HepG2 (cell line): ENCODE data around the gene FGF21. TPM values are rescaled to one million over a fixed set of nuclear protein-coding genes. Genes with fewer than 3 reads are reported as not detected.

ENCODE experiments used
- ERF ChIP-seq: IDR thresholded peaks from 2 replicates; pipeline ENCODE4 v1.6.1; 2018; ENCODE audit warnings: missing biosample characterization, missing genetic modification reagents
- KLF15 ChIP-seq: sonication (generic); formaldehyde crosslinking; IDR thresholded peaks from 2 replicates; pipeline ENCODE4 v1.8.1; 2023; ENCODE audit warnings: borderline replicate concordance, mild to moderate bottlenecking, inconsistent platforms, missing genetic modification reagents, mixed read lengths
- NBN ChIP-seq: fragments of 450-650 bp; conservative IDR thresholded peaks from 2 replicates; pipeline ENCODE4 v1.6.1; 2017
- ZNF333 ChIP-seq: sonication (generic); formaldehyde crosslinking; IDR thresholded peaks from 2 replicates; pipeline ENCODE4 v1.4.0; 2020; ENCODE audit warnings: mild to moderate bottlenecking, missing genetic modification reagents, borderline replicate concordance
- ZNF33B ChIP-seq: sonication (generic); formaldehyde crosslinking; IDR thresholded peaks from 2 replicates; pipeline ENCODE4 v1.5.1; 2020; ENCODE audit warnings: mild to moderate bottlenecking, missing genetic modification reagents
- ZNF569 ChIP-seq: sonication (generic); formaldehyde crosslinking; IDR thresholded peaks from 2 replicates; pipeline ENCODE4 v1.5.0; 2020; ENCODE audit warnings: mild to moderate bottlenecking, missing genetic modification reagents, moderate library complexity, borderline replicate concordance
- ZNF605 ChIP-seq: sonication (generic); formaldehyde crosslinking; IDR thresholded peaks from 2 replicates; pipeline ENCODE4 v1.8.0; 2022; ENCODE audit warnings: mild to moderate bottlenecking, missing genetic modification reagents
- polyA plus RNA-seq, 8 experiments: library from polyadenylated mRNA; depleted of rRNA in 3 of 8; stranded (reverse) in 7 of 8; unstranded in 1 of 8; fragments of >200 nt; fragmentation: Illumina TruSeq in 4 of 8; extraction: Trizol in 4 of 8; gene quantifications; 2 replicates each; pipeline versions ENCODE4 v1.2.1 to v1.2.3, GENCODE V29; 2011 to 2016; ENCODE audit warnings: low read depth in 4 of 8, missing spikeins in 1 of 8, mixed read lengths in 1 of 8; ENCODE audit not compliant: insufficient read depth in 1 of 8
- total RNA-seq, 5 experiments: library from RNA; depleted of rRNA; stranded (reverse); fragments of >200 nt; fragmentation: Illumina TruSeq; extraction: Trizol; gene quantifications; 2 replicates each; pipeline ENCODE4 v1.2.3, GENCODE V29; 2016; ENCODE audit warnings: low read depth in 1 of 5
- TF ChIP-seq, protein P1 (sequence below), 2 experiments: sonication (generic) in 1 of 2; formaldehyde crosslinking in 1 of 2; IDR thresholded peaks; 2 replicates each; pipeline versions ENCODE4 v1.5.1 to v1.6.1; 2011 to 2020; ENCODE audit warnings: borderline replicate concordance in 1 of 2, low read depth in 1 of 2, low read length in 1 of 2, mild to moderate bottlenecking in 1 of 2, missing genetic modification reagents in 1 of 2, moderate library complexity in 1 of 2
- TF ChIP-seq, protein P2 (sequence below): sonication (generic); formaldehyde crosslinking; IDR thresholded peaks from 2 replicates; pipeline ENCODE4 v1.4.0; 2020; ENCODE audit warnings: missing genetic modification reagents
- TF ChIP-seq, protein P3 (sequence below): sonication (generic); formaldehyde crosslinking; IDR thresholded peaks from 2 replicates; pipeline ENCODE4 v1.4.0; 2020; ENCODE audit warnings: missing genetic modification reagents
- TF ChIP-seq, protein P4 (sequence below): sonication (generic); formaldehyde crosslinking; IDR thresholded peaks from 2 replicates; pipeline ENCODE4 v1.5.0; 2020; ENCODE audit warnings: mild to moderate bottlenecking, missing genetic modification reagents

FGF21 gene
- total and polyA plus RNA-seq, 2 of the 13 experiments (the other 11 are each of a cell fraction or from before 2014, with no cell fraction given), result 0.17 TPM; not detected in 1

DNA sequence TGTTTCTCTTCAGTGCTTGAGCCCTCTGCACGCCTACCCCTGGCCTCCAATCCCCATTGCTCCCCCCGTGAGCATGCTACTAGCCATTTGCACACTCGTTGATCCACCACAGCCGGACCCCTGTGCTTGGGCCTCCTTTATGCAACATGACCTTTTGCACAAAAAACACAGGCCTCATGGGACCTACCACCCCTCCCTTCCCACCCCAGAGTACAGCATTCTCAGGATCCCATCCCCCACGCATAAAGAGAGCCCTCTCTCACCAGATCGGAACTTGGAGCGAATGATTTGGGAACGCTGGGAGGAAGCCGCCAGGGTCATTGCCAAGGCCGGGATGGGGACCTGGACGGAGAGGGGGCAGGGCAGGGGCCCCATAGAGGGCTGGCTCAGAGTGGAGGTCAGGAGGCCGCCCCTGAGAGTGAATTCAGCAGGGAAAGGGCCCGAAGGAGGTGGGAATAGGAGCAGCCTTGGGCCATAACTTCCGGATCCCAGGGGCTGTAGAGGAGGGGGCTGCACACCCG is 36.6 kb upstream of the FGF21 start (continued):
- TF ChIP-seq, protein P1, sequence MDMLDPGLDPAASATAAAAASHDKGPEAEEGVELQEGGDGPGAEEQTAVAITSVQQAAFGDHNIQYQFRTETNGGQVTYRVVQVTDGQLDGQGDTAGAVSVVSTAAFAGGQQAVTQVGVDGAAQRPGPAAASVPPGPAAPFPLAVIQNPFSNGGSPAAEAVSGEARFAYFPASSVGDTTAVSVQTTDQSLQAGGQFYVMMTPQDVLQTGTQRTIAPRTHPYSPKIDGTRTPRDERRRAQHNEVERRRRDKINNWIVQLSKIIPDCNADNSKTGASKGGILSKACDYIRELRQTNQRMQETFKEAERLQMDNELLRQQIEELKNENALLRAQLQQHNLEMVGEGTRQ (IDR thresholded peaks at IDR 0.05; ENCODE audit: low read depth, low read length), result no peak
- TF ChIP-seq, protein P1 (CRISPR knock-in tag; IDR thresholded peaks at IDR 0.05; ENCODE audit: borderline replicate concordance), result no peak
- TF ChIP-seq KLF15 (CRISPR knock-in tag) (no peak), ZNF33B (CRISPR knock-in tag) (no peak; the same call in 1 of the 2 replicates), NBN (no peak), ZNF605 (CRISPR knock-in tag) (no peak), ZNF333 (CRISPR knock-in tag) (no peak), ERF (CRISPR knock-in tag) (no peak; the same call in 1 of the 2 replicates), ZNF569 (no peak)
- TF ChIP-seq, protein P2, sequence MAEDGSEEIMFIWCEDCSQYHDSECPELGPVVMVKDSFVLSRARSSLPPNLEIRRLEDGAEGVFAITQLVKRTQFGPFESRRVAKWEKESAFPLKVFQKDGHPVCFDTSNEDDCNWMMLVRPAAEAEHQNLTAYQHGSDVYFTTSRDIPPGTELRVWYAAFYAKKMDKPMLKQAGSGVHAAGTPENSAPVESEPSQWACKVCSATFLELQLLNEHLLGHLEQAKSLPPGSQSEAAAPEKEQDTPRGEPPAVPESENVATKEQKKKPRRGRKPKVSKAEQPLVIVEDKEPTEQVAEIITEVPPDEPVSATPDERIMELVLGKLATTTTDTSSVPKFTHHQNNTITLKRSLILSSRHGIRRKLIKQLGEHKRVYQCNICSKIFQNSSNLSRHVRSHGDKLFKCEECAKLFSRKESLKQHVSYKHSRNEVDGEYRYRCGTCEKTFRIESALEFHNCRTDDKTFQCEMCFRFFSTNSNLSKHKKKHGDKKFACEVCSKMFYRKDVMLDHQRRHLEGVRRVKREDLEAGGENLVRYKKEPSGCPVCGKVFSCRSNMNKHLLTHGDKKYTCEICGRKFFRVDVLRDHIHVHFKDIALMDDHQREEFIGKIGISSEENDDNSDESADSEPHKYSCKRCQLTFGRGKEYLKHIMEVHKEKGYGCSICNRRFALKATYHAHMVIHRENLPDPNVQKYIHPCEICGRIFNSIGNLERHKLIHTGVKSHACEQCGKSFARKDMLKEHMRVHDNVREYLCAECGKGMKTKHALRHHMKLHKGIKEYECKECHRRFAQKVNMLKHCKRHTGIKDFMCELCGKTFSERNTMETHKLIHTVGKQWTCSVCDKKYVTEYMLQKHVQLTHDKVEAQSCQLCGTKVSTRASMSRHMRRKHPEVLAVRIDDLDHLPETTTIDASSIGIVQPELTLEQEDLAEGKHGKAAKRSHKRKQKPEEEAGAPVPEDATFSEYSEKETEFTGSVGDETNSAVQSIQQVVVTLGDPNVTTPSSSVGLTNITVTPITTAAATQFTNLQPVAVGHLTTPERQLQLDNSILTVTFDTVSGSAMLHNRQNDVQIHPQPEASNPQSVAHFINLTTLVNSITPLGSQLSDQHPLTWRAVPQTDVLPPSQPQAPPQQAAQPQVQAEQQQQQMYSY (CRISPR knock-in tag), result no peak
- TF ChIP-seq, protein P3, sequence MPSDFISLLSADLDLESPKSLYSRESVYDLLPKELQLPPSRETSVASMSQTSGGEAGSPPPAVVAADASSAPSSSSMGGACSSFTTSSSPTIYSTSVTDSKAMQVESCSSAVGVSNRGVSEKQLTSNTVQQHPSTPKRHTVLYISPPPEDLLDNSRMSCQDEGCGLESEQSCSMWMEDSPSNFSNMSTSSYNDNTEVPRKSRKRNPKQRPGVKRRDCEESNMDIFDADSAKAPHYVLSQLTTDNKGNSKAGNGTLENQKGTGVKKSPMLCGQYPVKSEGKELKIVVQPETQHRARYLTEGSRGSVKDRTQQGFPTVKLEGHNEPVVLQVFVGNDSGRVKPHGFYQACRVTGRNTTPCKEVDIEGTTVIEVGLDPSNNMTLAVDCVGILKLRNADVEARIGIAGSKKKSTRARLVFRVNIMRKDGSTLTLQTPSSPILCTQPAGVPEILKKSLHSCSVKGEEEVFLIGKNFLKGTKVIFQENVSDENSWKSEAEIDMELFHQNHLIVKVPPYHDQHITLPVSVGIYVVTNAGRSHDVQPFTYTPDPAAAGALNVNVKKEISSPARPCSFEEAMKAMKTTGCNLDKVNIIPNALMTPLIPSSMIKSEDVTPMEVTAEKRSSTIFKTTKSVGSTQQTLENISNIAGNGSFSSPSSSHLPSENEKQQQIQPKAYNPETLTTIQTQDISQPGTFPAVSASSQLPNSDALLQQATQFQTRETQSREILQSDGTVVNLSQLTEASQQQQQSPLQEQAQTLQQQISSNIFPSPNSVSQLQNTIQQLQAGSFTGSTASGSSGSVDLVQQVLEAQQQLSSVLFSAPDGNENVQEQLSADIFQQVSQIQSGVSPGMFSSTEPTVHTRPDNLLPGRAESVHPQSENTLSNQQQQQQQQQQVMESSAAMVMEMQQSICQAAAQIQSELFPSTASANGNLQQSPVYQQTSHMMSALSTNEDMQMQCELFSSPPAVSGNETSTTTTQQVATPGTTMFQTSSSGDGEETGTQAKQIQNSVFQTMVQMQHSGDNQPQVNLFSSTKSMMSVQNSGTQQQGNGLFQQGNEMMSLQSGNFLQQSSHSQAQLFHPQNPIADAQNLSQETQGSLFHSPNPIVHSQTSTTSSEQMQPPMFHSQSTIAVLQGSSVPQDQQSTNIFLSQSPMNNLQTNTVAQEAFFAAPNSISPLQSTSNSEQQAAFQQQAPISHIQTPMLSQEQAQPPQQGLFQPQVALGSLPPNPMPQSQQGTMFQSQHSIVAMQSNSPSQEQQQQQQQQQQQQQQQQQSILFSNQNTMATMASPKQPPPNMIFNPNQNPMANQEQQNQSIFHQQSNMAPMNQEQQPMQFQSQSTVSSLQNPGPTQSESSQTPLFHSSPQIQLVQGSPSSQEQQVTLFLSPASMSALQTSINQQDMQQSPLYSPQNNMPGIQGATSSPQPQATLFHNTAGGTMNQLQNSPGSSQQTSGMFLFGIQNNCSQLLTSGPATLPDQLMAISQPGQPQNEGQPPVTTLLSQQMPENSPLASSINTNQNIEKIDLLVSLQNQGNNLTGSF (CRISPR knock-in tag), result no peak
- TF ChIP-seq, protein P4, sequence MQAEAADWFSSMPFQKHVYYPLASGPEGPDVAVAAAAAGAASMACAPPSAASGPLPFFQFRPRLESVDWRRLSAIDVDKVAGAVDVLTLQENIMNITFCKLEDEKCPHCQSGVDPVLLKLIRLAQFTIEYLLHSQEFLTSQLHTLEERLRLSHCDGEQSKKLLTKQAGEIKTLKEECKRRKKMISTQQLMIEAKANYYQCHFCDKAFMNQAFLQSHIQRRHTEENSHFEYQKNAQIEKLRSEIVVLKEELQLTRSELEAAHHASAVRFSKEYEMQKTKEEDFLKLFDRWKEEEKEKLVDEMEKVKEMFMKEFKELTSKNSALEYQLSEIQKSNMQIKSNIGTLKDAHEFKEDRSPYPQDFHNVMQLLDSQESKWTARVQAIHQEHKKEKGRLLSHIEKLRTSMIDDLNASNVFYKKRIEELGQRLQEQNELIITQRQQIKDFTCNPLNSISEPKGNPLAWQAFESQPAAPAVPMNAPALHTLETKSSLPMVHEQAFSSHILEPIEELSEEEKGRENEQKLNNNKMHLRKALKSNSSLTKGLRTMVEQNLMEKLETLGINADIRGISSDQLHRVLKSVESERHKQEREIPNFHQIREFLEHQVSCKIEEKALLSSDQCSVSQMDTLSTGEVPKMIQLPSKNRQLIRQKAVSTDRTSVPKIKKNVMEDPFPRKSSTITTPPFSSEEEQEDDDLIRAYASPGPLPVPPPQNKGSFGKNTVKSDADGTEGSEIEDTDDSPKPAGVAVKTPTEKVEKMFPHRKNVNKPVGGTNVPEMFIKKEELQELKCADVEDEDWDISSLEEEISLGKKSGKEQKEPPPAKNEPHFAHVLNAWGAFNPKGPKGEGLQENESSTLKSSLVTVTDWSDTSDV (CRISPR knock-in tag), result no peak
